ENCODE measurements around the gene POU3F1.

Gene POU3F1

DNA sequence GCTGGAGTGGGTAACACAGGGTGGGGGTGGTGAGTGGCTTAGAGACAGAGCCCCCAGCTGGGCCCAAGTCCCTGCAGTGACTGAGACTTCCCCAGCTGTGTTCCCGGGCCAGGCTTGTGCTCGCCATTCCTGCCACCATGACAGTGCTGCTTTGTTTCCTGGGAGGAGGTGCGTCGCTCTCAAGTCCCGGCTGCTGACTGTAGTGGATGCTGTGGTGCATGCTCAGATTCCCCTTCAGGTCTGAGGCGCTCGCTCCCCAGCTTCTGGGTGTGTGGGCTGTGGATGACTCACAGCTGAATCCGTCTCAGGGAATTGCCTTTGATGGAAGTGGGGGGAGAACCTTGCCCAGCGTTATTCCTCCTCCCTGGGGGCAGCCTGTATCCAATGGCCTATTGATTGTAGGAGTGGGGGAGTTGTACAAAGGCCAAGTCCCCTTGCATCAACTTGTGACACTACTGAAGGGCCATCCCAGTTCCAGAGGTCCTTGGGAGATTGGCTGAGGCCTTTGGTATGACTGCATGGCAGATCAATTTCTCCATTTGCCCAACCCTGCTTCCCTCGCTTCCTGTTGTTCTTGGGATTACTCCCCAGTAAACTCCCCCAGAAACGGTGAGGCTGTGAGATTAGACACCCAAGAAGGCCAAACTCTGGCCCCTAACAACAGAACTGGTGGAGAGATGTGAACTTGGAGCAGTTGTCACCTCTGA is 17.8 kb upstream of the POU3F1 start:
- Mint-ChIP-seq H3K4me3 (no peak overlapping the region), H3K9me3 (no peaks in the 10 kb centered on the region), H3K4me1 (ENCODE audit: low read depth) (no peaks in the 10 kb centered on the region), H3K27me3 (peaks cover 11% of the 10 kb centered on the region), H3K36me3 (ENCODE audit: low read depth) (no peaks in the 10 kb centered on the region), H3K27ac (no peak overlapping the region)
- intact Hi-C loops (cut with micrococcal nuclease) = no loop called here

DNA sequence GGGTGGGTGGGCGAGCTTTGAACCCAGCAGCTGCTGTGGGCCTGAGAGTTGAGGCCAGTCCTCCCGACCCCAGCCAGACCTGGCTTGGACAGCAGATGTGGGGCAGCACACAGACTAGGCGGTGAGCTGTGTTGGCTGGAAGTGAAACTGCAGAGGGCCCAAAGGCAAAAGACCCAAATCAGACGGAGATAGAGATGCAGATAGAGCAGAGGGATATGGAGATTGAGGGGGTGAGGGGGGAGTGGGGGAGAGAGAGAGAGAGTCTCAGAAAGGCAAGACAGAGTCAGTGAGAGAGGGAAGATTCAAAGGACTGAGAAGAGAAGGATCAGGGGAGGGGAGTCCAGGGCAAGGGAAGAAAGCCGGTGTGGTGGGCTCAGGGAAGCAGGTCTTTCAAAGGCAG is 17.0 kb upstream of the POU3F1 start:
- Mint-ChIP-seq H3K27ac (no peak overlapping the region), H3K4me1 (ENCODE audit: low read depth) (no peaks in the 10 kb centered on the region)

DNA sequence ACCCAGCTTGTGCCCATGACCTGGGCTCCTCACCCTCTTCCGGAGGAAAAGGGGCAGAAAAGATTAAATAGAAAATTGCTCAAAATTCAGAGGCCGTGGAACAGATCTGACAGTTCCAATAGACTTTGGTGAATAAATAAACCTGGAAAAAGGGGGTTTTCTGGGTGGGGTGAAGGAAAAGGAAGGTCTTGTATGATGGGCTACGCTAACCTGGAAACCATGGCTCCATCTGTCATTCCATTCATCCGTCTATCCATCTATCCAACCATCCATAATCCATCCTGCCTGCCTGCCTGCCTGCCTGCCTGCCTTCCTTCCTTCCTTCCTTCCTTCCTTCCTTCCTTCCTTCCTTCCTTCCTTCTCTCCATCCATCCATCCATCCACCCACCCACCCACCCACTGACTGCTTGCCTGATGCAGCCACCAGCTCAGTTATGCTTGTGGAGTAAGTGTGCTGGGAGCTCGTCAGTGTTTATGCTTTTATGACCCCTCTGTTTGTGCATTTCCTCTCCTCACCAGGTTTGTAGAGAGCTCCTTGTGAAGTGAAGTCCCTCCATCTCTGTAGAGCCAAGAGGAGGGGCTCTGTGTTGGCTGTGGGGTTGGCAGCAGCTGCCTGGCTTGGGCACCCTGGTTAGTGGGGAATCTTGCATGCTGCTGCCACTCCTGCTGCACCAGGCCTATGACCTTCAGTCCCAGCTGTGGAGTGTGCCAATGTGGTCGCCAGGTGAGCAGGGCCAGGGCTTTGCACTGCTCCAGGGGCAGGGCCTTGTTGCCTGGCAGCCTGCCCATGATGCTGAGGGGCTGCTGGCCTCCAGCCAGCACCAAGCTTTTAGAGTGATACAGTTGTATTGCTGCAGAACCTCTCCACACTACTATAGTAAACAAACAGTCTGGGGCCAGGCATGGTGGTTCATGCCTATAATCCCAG is 16.0 kb upstream of the POU3F1 start:
- Mint-ChIP-seq H3K27ac (no peak overlapping the region), H3K36me3 (ENCODE audit: low read depth) (no peaks in the 10 kb centered on the region), H3K27me3 (peaks cover 11% of the 10 kb centered on the region), H3K9me3 (no peaks in the 10 kb centered on the region), H3K4me1 (ENCODE audit: low read depth) (no peaks in the 10 kb centered on the region), H3K4me3 (no peak overlapping the region)
- intact Hi-C loops (cut with micrococcal nuclease) = no loop called here

More for the DNA sequence above, 17.0 kb upstream of the POU3F1 start:
- Mint-ChIP-seq H3K36me3 (ENCODE audit: low read depth) (no peaks in the 10 kb centered on the region), H3K4me3 (no peak overlapping the region), H3K27me3 (peaks cover 11% of the 10 kb centered on the region), H3K9me3 (no peaks in the 10 kb centered on the region)
- intact Hi-C loops (cut with micrococcal nuclease) = no loop called here

DNA sequence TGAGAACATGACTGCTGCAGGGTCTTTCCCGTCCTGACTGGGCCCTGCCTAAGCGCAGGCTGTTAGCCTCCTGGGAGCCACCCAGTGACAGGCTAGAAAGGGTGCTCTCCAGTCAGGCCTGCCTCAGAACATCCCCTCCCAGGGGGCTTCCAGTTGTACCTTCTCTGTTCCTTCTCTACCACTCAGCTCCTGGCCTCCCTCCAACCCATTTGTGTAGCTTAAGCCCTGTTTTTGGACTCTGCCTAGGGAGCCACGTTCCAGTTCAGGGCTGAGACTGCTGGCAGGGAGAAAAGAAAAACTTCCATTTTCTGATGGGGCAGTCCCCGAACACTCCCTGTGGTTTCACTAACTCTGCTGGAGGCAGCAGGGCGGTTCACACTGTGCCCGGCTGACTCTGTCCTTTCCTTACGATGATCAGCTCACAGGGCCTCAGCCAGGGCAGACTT is 15.3 kb upstream of the POU3F1 start:
- H3K27ac Mint-ChIP-seq = no peak overlapping the region
- no peaks in the 10 kb centered on the region for H3K36me3 Mint-ChIP-seq (ENCODE audit: low read depth)
- H3K9me3 Mint-ChIP-seq = no peaks in the 10 kb centered on the region
- no peaks in the 10 kb centered on the region for H3K4me1 Mint-ChIP-seq (ENCODE audit: low read depth)
- peaks cover 11% of the 10 kb centered on the region for H3K27me3 Mint-ChIP-seq
- H3K4me3 Mint-ChIP-seq = no peak overlapping the region
- intact Hi-C loops (cut with micrococcal nuclease) = no loop called here

DNA sequence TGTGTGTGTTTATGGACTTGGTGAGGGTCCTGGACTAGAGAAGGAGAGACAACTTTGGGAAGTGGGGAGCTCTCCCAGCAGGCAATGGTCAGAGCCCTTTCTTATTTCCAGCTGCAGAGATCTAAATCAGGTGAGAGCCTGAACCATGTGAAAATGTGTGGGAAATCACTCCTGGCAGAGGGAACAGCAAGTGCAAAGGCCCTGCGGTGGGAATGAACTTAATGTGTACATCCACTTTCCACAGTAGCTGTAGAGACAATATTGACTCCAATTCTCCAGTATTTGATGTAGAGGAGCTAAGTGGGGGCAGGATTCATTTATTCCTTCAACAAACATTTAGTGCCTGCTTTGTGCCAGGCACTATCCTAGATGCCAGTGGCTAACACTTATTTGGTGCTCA is 14.7 kb upstream of the POU3F1 start:
- intact Hi-C loops (cut with micrococcal nuclease) = no loop called here
- Mint-ChIP-seq H3K4me3 (no peak overlapping the region), H3K27ac (no peak overlapping the region), H3K36me3 (ENCODE audit: low read depth) (no peaks in the 10 kb centered on the region), H3K9me3 (no peaks in the 10 kb centered on the region), H3K4me1 (ENCODE audit: low read depth) (no peaks in the 10 kb centered on the region), H3K27me3 (peaks cover 9% of the 10 kb centered on the region)

DNA sequence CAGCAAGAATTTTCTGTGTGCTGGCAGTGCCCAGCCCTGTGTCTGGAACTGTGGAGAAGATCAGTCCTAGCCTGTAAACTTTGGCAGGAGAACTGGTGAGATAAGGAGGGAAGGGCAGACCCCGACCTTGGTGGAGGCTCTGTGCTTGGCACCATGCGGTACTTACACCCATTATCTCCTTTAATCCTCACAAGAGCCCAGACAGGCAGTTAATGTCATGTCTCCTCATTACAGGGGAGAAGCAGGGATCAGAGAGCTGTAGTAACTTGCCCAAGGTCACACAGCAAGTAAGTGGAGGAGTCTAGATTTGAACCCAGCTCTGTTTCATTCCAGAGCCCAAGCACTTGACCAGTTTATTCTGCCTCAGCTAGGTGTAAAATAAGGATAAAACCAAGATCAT is 13.9 kb upstream of the POU3F1 start:
- intact Hi-C loops (cut with micrococcal nuclease) = no loop called here
- H3K4me3 Mint-ChIP-seq = no peak overlapping the region
- H3K4me1 Mint-ChIP-seq (ENCODE audit: low read depth) = no peaks in the 10 kb centered on the region
- no peak overlapping the region for H3K27ac Mint-ChIP-seq
- H3K9me3 Mint-ChIP-seq = no peaks in the 10 kb centered on the region
- no peaks in the 10 kb centered on the region for H3K36me3 Mint-ChIP-seq (ENCODE audit: low read depth)
- H3K27me3 Mint-ChIP-seq = peaks cover 9% of the 10 kb centered on the region

DNA sequence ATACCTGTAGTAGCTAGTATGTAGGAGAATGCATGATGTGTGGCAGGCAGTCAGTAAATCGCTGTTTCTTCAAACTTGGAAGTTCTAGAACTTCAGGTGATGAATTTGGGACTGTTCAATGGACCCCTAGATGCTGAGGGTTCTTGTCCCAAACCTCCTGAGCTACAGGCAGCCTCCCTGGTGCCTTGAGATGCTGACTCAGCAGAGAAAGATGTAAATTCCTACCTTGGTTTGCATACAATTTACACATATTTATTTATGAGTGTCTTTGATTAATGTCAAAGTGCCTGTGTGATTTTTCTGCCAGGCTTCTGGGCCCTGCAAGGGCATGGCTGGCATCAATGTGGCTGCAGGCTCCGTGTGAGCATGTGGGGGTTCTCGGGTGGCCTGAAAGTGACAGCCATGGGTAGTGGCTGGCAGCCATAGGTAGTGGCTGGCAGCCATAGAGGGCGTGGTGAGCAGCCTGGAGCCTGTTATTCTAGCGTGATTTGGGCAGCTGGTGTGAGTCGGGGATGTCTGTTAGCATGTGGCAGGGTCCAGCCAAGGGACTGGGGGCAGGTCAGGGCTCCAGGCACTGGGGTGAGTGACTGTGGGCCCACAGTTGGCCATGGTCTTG is 13.2 kb upstream of the POU3F1 start:
- Mint-ChIP-seq H3K4me3 (no peak overlapping the region), H3K9me3 (no peaks in the 10 kb centered on the region), H3K36me3 (ENCODE audit: low read depth) (no peaks in the 10 kb centered on the region), H3K4me1 (ENCODE audit: low read depth) (no peaks in the 10 kb centered on the region), H3K27me3 (peaks cover 12% of the 10 kb centered on the region), H3K27ac (no peak overlapping the region)
- intact Hi-C loops (cut with micrococcal nuclease) = no loop called here

DNA sequence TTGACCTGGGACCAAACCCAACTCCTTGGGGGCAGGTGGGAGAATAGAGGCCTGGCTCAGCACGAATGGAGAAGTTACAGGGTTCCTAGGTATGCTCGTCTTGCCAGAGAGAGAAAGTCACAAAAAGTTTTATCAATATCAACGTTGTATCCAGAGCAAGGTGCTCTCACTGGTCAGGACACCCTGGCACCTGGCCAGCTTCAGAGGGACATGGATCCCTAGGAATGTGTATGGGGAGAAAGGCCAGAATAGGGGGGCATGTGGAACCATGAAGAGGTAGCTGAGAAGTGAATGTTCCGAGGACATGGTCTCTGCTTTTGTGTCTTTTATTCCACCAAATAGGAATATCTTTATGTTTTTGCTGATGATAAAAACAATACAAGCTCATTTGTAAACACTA is 9.4 kb upstream of the POU3F1 start:
- no peaks in the 10 kb centered on the region for H3K9me3 Mint-ChIP-seq
- peaks cover 34% of the 10 kb centered on the region for H3K27me3 Mint-ChIP-seq
- no peaks in the 10 kb centered on the region for H3K4me1 Mint-ChIP-seq (ENCODE audit: low read depth)
- H3K27ac Mint-ChIP-seq = no peak overlapping the region
- no peaks in the 10 kb centered on the region for H3K36me3 Mint-ChIP-seq (ENCODE audit: low read depth)
- H3K4me3 Mint-ChIP-seq = no peak overlapping the region
- intact Hi-C loops (cut with micrococcal nuclease) = no loop called here

DNA sequence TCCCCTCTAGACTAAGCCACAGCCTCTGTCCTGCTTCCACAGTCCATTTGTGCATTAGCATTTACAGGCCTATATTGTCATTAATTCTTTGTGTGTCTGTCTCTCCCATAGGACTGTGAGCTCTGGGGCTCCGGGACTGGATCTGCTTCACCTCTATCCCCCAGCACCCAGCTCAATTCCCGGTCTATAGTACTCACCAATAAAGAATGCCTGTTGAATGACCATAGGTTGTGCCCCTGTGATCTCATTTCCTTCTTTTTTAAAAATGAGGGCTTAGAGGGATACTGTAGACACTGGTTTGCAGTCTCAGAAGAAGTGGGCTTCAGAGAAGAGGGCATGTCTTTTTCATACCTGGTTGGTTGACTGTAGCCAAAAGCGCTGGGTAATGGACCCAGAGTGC is 8.8 kb upstream of the POU3F1 start:
- intact Hi-C loops (cut with micrococcal nuclease) = no loop called here
- no peak overlapping the region for H3K27ac Mint-ChIP-seq
- H3K4me1 Mint-ChIP-seq (ENCODE audit: low read depth) = no peaks in the 10 kb centered on the region
- H3K36me3 Mint-ChIP-seq (ENCODE audit: low read depth) = no peaks in the 10 kb centered on the region
- no peaks in the 10 kb centered on the region for H3K9me3 Mint-ChIP-seq
- peaks cover 34% of the 10 kb centered on the region for H3K27me3 Mint-ChIP-seq
- no peak overlapping the region for H3K4me3 Mint-ChIP-seq

DNA sequence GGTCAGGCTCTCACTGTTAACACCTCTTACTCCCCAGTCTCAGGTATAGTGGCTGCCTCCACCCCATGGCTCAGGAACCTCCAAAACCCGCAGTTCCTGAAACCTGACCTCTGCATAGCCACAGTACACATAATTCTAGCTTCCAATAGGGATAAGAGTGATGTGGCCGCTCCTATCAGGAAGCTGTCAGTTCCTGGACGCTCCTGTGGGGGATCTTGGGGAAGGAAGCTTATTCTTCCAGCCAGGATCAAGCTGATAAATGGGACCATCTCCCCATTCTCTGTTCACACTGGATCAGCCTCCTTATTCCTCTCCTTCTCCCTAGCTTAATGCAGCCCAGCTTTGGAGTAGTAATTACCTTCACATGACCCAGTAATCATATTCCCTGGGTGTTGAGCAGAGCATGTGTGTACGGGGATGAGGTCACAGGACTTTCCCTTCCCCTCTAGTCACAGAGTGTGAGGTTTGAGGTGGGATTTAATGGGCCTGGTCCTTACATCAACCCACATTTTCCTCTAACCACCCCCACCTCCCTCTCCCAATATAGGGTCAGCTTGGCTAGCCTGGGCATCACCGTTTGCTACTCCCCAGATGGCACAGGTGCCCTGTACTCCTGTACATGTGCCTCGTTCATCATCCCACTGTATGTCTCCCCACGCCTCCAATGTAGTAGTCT is 7.0 kb upstream of the POU3F1 start:
- H3K4me3 Mint-ChIP-seq = no peak overlapping the region
- H3K36me3 Mint-ChIP-seq (ENCODE audit: low read depth) = no peaks in the 10 kb centered on the region
- H3K4me1 Mint-ChIP-seq (ENCODE audit: low read depth) = no peaks in the 10 kb centered on the region
- peaks cover 44% of the 10 kb centered on the region for H3K27me3 Mint-ChIP-seq
- no peaks in the 10 kb centered on the region for H3K9me3 Mint-ChIP-seq
- intact Hi-C loops (cut with micrococcal nuclease) = no loop called here
- no peak overlapping the region for H3K27ac Mint-ChIP-seq

DNA sequence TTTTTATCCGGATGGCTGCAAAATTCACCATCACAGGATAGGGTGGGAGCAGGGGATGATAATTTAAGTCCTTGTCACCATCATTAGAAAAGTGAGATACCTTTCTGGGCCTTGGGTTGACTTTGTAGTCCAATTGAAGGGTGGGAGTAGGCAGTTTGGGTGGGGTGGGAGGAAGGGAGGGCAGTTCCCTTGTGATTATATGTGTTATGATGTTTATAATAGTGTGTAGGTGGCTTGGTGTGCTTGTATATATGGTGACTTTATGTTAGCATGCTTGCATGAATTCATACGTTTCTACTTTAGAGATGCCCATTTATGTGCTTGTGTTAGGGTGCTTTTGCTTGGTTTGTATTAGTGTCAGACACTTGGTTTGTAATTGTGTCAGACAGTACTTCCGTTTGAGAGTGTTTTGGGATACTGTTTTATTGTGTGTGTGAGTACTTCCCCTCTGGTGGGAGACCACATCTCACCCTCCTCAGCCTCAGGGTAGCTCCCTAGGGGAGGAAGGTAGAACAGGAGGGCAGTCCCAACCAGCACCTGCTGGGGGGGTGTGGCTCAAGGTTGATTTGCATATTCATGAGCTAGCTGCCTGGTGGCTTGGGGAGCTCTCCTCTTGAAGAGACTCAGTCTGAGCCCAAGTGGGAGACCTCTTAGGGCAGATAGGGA is 6.3 kb upstream of the POU3F1 start:
- Mint-ChIP-seq H3K27ac (no peak overlapping the region), H3K36me3 (ENCODE audit: low read depth) (no peaks in the 10 kb centered on the region), H3K4me3 (no peak overlapping the region), H3K4me1 (ENCODE audit: low read depth) (no peaks in the 10 kb centered on the region), H3K9me3 (no peaks in the 10 kb centered on the region), H3K27me3 (peaks cover 47% of the 10 kb centered on the region)
- intact Hi-C loops (cut with micrococcal nuclease) = no loop called here

DNA sequence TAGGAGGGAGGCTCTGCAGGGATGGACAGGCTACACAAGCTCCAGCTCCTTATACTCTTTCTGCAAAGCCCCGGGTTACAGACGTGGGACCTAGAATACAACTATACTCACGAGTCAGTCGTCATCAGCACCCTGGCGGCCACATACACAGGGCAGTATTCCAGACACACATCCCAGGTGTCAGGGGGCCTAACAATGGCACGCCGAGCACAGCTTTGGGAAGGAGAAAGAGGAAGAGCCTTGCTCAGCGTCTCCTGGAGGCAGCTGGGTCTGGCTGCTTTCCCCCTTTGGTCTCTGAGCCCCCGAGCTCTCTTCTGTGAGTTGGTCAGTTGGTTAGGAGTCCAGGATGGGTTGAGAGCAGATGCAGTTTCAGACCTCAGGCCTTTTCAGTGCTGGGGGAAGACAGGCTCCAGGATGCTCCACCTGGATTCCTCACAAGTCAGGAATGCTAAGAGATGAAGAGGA is 4.5 kb upstream of the POU3F1 start:
- Mint-ChIP-seq H3K27me3 (peaks cover 59% of the 10 kb centered on the region), H3K4me1 (ENCODE audit: low read depth) (peaks cover 8% of the 10 kb centered on the region), H3K4me3 (no peak overlapping the region), H3K9me3 (no peaks in the 10 kb centered on the region), H3K36me3 (ENCODE audit: low read depth) (no peaks in the 10 kb centered on the region), H3K27ac (no peak overlapping the region)
- intact Hi-C loops (cut with micrococcal nuclease) = no loop called here

DNA sequence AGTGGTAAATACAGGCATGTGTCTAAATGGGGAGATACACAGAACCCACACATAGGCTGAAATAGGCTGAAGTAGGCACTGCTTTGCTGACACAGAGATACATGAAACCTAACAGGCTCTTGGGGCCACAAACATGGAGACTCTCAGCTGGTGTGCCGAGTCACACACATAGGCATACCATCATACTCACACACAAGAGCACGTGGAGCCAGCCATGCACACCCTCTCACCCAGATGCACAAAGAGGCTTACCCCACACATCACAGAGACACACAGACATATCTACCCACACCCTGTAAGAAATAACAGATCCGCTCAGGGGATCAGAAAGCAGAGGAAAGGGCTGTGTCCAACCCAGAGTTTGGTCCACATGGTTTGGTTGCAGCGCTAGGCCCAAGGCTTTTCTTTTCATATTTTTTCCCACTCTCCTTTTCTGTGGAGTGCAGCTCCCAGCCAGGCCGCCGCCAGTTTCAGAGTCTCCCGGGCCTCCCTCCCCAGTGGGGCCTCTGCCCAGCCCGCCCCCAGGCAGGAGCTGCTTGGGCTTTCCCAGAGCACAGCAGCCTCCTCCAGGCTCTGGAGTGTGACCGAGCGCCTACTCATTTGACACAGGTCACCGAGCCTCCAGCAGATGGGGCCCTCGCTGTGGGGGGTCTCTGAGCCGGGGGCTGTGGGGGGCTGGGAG is 3.9 kb upstream of the POU3F1 start:
- H3K36me3 Mint-ChIP-seq (ENCODE audit: low read depth) = no peaks in the 10 kb centered on the region
- intact Hi-C loops (cut with micrococcal nuclease) = no loop called here
- no peaks in the 10 kb centered on the region for H3K9me3 Mint-ChIP-seq
- no peak overlapping the region for H3K27ac Mint-ChIP-seq
- H3K27me3 Mint-ChIP-seq = peaks cover 61% of the 10 kb centered on the region
- peaks cover 10% of the 10 kb centered on the region for H3K4me1 Mint-ChIP-seq (ENCODE audit: low read depth)
- no peak overlapping the region for H3K4me3 Mint-ChIP-seq

All from dendritic cell treated with granulocyte-macrophage colony-stimulating factor and Interleukin-4, amounts not matched to agents 40 ng/mL and 50 ng/mL, for 4 days (primary cell).